ENCODE data around the gene GSG1L2. TPM values are rescaled to one million over a fixed set of nuclear protein-coding genes. Genes with fewer than 3 reads are reported as not detected.

The GSG1L2 gene
- total RNA-seq, 1 experiment from 2014 or later = not detected

- DNase-seq (ENCODE audit: low read depth, low spot score) = peak; percentile 50
- in situ Hi-C loops (cut with HindIII; ENCODE audit: low pct_unique_long_range_greater_than_20kb, low sequenced_read_pairs) = no loop called here
These were observed 7.5 kb upstream of the GSG1L2 start for GRCh38 chr17:9829343-9829742.

GRCh38 chr17:9828296-9829295 lies 6.7 kb upstream of the GSG1L2 start:
- DNase-seq (ENCODE audit: low read depth, low spot score) = no peak
- in situ Hi-C loops (cut with HindIII; ENCODE audit: low pct_unique_long_range_greater_than_20kb, low sequenced_read_pairs) = no loop called here

- in situ Hi-C loops (cut with HindIII; ENCODE audit: low pct_unique_long_range_greater_than_20kb, low sequenced_read_pairs) = no loop called here
- DNase-seq (ENCODE audit: low read depth, low spot score) = no peak
These were observed 3.8 kb upstream of the GSG1L2 start, which contains the start of gene GLP2R for GRCh38 chr17:9825641-9826150. TSS of gene GLP2R (plus strand) at chr17:9825924. CDS start at chr17:9826064, 140 bp downstream.

GRCh38 chr17:9824797-9825338 lies 3.0 kb upstream of the GSG1L2 start:
- DNase-seq (ENCODE audit: low read depth, low spot score) = no peak
- in situ Hi-C loops (cut with HindIII; ENCODE audit: low pct_unique_long_range_greater_than_20kb, low sequenced_read_pairs) = no loop called here

- in situ Hi-C loops (cut with HindIII; ENCODE audit: low pct_unique_long_range_greater_than_20kb, low sequenced_read_pairs) = no loop called here
These were observed 2.2 kb upstream of the GSG1L2 start for GRCh38 chr17:9824094-9824493.

GRCh38 chr17:9820448-9820847 lies 1.4 kb downstream of the GSG1L2 start:
- in situ Hi-C loops (cut with HindIII; ENCODE audit: low pct_unique_long_range_greater_than_20kb, low sequenced_read_pairs) = no loop called here
- peak; percentile 38 for DNase-seq (ENCODE audit: low read depth, low spot score)

More at GRCh38 chr17:9824094-9824493, 2.2 kb upstream of the GSG1L2 start:
- peak; percentile 23 for DNase-seq (ENCODE audit: low read depth, low spot score)

GRCh38 chr17:9818760-9819159 lies 3.1 kb downstream of the GSG1L2 start:
- in situ Hi-C loops (cut with HindIII; ENCODE audit: low pct_unique_long_range_greater_than_20kb, low sequenced_read_pairs) = no loop called here
- DNase-seq (ENCODE audit: low read depth, low spot score) = no peak

- in situ Hi-C loops (cut with HindIII; ENCODE audit: low pct_unique_long_range_greater_than_20kb, low sequenced_read_pairs) = no loop called here
- DNase-seq (ENCODE audit: low read depth, low spot score) = peak; percentile 87
These were observed 4.8 kb downstream of the GSG1L2 start for GRCh38 chr17:9817086-9817485.

- in situ Hi-C loops (cut with HindIII; ENCODE audit: low pct_unique_long_range_greater_than_20kb, low sequenced_read_pairs) = no loop called here
- DNase-seq (ENCODE audit: low read depth, low spot score) = no peak
These were observed 5.4 kb downstream of the GSG1L2 start for GRCh38 chr17:9816472-9816871.

- in situ Hi-C loops (cut with HindIII; ENCODE audit: low pct_unique_long_range_greater_than_20kb, low sequenced_read_pairs) = no loop called here
- DNase-seq (ENCODE audit: low read depth, low spot score) = no peak
These were observed 7.4 kb downstream of the GSG1L2 start for GRCh38 chr17:9814337-9814945.

GRCh38 chr17:9813166-9813565 lies 8.7 kb downstream of the GSG1L2 start:
- in situ Hi-C loops (cut with HindIII; ENCODE audit: low pct_unique_long_range_greater_than_20kb, low sequenced_read_pairs) = no loop called here

GRCh38 chr17:9811537-9811936 lies 10.3 kb downstream of the GSG1L2 start:
- in situ Hi-C loops (cut with HindIII; ENCODE audit: low pct_unique_long_range_greater_than_20kb, low sequenced_read_pairs) = no loop called here

More at GRCh38 chr17:9813166-9813565, 8.7 kb downstream of the GSG1L2 start:
- DNase-seq (ENCODE audit: low read depth, low spot score) = no peak

GRCh38 chr17:9811086-9811485 lies 10.8 kb downstream of the GSG1L2 start:
- in situ Hi-C loops (cut with HindIII; ENCODE audit: low pct_unique_long_range_greater_than_20kb, low sequenced_read_pairs) = no loop called here
- DNase-seq (ENCODE audit: low read depth, low spot score) = no peak

More at GRCh38 chr17:9811537-9811936, 10.3 kb downstream of the GSG1L2 start:
- DNase-seq (ENCODE audit: low read depth, low spot score) = no peak

- in situ Hi-C loops (cut with HindIII; ENCODE audit: low pct_unique_long_range_greater_than_20kb, low sequenced_read_pairs) = no loop called here
- no peak for DNase-seq (ENCODE audit: low read depth, low spot score)
These were observed 11.6 kb downstream of the GSG1L2 start for GRCh38 chr17:9810100-9810949.

GRCh38 chr17:9809409-9809808 lies 12.5 kb downstream of the GSG1L2 start:
- no peak for DNase-seq (ENCODE audit: low read depth, low spot score)
- in situ Hi-C loops (cut with HindIII; ENCODE audit: low pct_unique_long_range_greater_than_20kb, low sequenced_read_pairs) = no loop called here

GRCh38 chr17:9806699-9807098 lies 15.2 kb downstream of the GSG1L2 start:
- in situ Hi-C loops (cut with HindIII; ENCODE audit: low pct_unique_long_range_greater_than_20kb, low sequenced_read_pairs) = no loop called here
- DNase-seq (ENCODE audit: low read depth, low spot score) = no peak

- DNase-seq (ENCODE audit: low read depth, low spot score) = no peak
- in situ Hi-C loops (cut with HindIII; ENCODE audit: low pct_unique_long_range_greater_than_20kb, low sequenced_read_pairs) = no loop called here
These were observed 16.1 kb downstream of the GSG1L2 start for GRCh38 chr17:9805769-9806168.

Data from SK-MEL-5 (cell line).